Measurements from ENCODE around the gene BMP7.
"Not testable (repeated sequence)": the region's sequence is repeated elsewhere in the genome, so short reads cannot be mapped to it uniquely, and the experiment has no call there.

BMP7 gene

GRCh38 chr20:57287007-57287880 is 20.8 kb upstream of the BMP7 start:
- no peak for ATAC-seq

GRCh38 chr20:57283860-57284259 is 17.4 kb upstream of the BMP7 start:
- ATAC-seq: no peak

- no peak for ATAC-seq
These were observed 16.4 kb upstream of the BMP7 start for GRCh38 chr20:57282670-57283361.

DNA sequence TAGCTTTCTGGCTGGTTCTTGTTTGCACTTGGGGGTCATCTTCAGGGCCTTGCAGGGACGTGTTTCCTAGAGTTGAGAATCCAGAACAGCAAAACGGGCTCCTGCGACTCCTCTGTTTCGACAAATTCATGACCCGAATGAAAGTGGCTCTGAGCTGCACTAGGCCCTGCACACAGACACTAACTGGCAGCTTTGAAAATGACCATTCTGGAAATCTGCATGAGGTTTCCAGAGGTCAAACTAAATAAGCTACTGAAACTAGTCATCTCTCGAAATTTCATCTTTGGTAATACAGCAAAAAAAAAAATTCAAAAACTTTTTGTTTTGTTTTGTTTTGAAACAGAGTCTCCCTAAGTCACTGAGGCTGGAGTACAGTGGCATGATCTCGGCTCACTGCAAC is 15.5 kb upstream of the BMP7 start:
- no peak for ATAC-seq

- ATAC-seq: no peak
These were observed 13.8 kb upstream of the BMP7 start for GRCh38 chr20:57280221-57280620.

DNA sequence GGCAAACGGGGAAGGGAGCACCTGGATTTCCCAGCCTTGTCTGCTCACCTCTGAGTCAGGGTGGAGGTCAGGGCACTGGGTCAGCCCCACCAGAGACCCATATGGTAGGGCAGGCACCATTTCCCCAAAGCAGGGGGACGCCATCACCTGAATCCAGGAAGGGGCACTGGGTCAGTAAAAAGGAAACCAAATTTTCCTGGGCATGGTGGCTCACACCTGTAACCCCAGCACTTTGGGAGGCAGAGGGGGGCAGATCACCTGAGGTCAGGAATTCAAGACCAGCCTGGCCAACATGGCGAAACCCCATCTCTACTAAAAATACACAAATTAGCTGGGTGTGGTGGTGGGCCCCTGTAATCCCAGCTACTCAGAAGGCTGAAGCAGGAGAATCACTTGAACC is 13.1 kb upstream of the BMP7 start:
- ATAC-seq: not testable (repeated sequence)

GRCh38 chr20:57278457-57278856 is 12.0 kb upstream of the BMP7 start:
- ATAC-seq: no peak

GRCh38 chr20:57277398-57278105 is 11.1 kb upstream of the BMP7 start:
- ATAC-seq: no peak

GRCh38 chr20:57276221-57276620 is 9.8 kb upstream of the BMP7 start:
- ATAC-seq: no peak

- ATAC-seq: no peak
These were observed 9.4 kb upstream of the BMP7 start for GRCh38 chr20:57275813-57276212.

DNA sequence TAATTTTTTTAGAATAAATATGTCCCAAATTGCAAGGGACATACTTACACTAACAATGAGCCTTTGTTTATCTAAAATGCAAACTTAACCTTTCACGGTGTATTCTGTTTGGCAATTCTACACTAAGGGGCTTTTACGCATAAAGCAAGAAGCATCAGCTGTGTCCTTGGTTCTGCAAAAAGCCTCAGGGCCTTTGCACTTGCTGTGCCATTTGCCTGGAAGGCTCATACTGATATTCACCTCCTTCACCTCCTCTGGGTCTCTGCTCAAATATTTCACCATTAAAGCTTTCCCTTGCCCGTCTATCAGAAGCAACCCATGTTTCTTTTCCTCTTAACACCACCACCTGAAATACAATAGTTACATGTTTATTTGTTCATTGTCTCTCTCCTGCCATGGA is 8.9 kb upstream of the BMP7 start:
- no peak for ATAC-seq

DNA sequence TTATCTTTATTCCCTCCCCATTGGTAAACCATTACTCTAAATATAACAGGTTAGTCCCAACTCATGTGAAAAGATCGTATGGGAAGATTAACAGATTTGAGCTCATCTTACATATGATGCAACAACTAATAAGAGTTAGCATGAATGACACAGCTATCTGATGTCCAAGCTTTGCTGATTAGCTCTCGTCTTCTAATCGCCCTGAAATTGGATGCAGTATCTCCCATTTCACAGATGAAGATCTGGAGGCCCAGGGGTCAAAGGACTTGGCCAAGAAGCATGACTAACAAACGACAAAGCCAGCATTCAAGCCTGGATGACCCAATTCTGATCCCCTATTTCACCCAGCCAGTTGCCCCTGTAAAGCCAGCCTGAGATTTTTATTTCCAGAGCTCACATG is 8.4 kb upstream of the BMP7 start:
- no peak for ATAC-seq

DNA sequence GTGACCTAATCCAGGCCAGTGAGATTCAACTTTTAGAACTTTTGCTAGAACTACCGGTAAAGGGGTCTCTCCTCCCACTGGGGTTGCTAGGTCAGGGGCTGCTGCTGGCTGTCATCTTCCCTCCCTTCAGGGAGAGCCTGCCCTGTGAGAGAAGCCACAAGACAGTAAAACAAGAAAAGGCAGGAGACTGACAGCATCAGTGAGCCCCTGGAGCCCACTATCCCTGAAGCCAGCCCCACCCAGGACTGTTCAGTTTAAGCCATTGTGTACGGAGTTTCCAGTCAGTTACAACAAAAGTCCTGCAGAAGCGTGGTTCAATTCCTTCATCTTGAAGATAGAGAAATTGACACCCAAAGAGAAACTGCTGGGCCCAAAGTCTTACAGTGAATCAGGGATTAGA is 7.9 kb upstream of the BMP7 start:
- no peak for ATAC-seq

DNA sequence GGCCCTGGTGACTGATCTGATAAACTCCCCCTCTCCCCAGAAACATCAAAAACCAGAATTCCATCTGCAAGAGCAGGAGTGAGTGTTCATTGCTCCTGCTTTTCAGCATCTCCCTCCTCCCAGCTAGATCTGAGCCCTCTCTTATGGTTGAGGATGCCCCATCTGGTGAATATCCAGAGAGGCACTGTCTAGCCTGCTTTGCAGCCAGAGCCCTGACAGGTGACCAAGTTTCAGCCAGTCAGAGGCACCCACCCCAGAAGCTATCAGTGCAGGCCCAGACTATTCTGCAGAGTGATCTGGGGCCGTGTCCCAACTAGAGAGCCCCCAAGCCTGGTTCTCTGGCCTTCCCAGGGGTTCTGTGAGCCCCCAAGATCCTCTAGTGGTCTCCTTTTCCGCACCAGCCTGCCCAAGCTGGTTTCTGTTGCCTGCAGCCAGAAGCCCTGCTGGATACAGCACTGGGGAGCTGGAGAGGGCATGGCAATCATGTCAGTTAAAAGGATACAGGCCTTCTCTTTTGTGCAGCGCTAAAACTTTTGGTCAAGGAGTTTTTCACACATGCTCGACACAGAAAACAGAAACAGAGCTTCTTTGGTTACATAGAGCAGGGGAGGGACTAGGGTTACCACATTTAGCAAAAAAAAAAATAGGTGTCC is 6.6 kb upstream of the BMP7 start:
- no peak for ATAC-seq

GRCh38 chr20:57270204-57270984 is 4.0 kb upstream of the BMP7 start:
- ATAC-seq: no peak

DNA sequence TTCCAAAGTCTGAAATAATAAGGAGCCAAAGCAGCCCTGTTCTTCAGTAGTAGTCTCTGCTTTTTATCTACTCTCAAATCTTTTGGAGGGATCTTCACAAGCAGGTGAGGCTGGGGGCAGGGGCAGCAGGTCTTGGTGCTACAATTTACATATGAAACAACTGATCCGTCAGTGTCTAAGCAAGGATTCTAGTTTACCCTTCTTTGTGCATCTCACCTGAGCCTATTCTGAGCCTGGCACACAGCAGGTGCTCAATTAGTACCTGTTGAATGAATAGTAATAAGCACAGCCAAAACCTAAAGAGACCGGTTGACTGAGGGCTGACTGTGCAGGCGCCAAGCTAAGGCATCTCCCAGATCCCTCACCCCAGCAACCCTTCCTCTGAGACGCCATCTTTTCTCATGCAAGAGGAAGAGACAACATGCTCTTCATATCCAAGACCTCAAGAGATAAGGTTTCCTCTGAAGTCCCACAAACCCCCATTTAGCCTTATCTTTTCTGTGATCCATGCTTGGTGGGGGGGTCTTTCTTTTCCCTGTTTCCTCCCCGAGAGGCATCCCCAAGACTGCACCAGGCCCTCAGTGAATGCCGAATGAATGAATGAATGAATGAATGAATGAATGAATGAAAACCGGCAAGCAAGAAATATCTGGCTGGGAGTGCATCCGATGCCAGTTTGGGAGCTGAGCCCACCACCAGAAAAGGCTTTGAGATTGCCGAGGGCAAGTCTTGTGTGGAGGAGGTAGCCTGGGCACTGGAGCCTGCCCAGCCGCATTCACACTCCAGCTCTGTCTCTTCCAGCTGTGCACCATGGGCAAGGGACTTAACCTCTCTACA is 2.9 kb upstream of the BMP7 start:
- ATAC-seq: no peak

GRCh38 chr20:57268399-57269076 is 2.1 kb upstream of the BMP7 start:
- no peak for ATAC-seq

- no peak for ATAC-seq
These were observed 849 bp upstream of the BMP7 start for GRCh38 chr20:57267158-57267821.

GRCh38 chr20:57265997-57266290 is 497 bp downstream of the BMP7 start:
- ATAC-seq: no peak

DNA sequence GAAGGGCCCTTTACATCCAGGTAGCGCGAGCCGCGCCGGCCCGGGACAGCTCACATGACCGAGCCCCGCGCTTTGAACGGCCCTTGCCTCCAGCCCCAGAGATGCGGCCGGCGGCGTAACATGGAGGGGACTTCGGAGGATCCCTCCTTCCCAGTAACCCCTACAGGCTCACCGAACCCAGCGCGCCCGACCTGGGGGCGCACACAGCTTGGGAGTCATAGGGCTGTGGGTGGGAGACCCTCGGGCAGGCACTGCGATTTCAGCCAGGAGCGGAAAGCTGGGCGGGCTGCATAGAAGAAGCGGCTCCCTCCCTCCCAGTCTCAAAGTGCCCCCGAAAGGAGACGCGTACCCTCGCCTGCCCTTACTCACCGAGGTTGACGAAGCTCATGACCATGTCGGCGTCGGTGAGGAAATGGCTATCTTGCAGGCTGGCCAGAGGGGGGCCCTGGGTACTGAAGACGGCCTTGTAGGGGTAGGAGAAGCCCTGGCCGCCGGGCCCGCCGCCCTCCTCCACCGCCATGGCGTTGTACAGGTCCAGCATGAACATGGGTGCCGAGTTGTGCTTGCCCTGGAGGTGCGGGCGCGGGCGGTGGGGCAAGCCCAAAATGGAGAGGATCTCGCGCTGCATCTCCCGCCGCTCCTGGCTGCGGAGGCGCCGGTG is 975 bp downstream of the BMP7 start:
- ATAC-seq: no peak

Measured in activated CD4-positive, CD25-positive, alpha-beta regulatory T cell treated with anti-CD3 and anti-CD28 coated beads, Interleukin-2, amount 50 U/mL, for 24 hours (primary cell).